GM23338 (cell line): ENCODE data around the gene SH3BP4. TPM values are rescaled to one million over a fixed set of nuclear protein-coding genes. Genes with fewer than 3 reads are reported as not detected.

Experiments used
- ATAC-seq: fragments of 200-7000 bp; cut with Tn5 transposase; 3 replicates; pipeline ENCODE4 v1.9.1; 2020
- DNase-seq: peaks from one replicate; pipeline ENCODE4 v3.0.0-alpha.2; 2015; ENCODE audit warnings: low spot score
- H2AFZ ChIP-seq: fragments of 200-600 bp; sonication (generic); 2 replicates; pipeline ENCODE4 v1.8.0; 2016; ENCODE audit warnings: antibody characterized with exemption, mild to moderate bottlenecking, moderate library complexity
- H3F3A ChIP-seq: fragments of 200-600 bp; sonication (generic); replicated peaks from 2 replicates; pipeline ENCODE4 v1.8.0; 2017; ENCODE audit warnings: antibody characterized with exemption, mixed run types, low read depth
- H3K27ac ChIP-seq: fragments of 200-600 bp; sonication (generic); 2 replicates; pipeline ENCODE4 v1.6.1; 2016; ENCODE audit warnings: low read depth
- H3K27me3 ChIP-seq: fragments of 200-600 bp; sonication (generic); 2 replicates; pipeline ENCODE4 v1.8.0; 2016; ENCODE audit warnings: mild to moderate bottlenecking, mixed run types, moderate library complexity; ENCODE audit not compliant: insufficient read depth
- H3K36me3 ChIP-seq: fragments of 200-600 bp; sonication (generic); 2 replicates; pipeline ENCODE4 v1.8.0; 2016; ENCODE audit warnings: mild to moderate bottlenecking; ENCODE audit not compliant: insufficient read depth
- H3K4me1 ChIP-seq: fragments of 200-600 bp; sonication (generic); 2 replicates; pipeline ENCODE4 v1.8.0; 2016; ENCODE audit warnings: mild to moderate bottlenecking, moderate library complexity; ENCODE audit not compliant: insufficient read depth
- H3K4me2 ChIP-seq: fragments of 200-600 bp; sonication (generic); 2 replicates; pipeline ENCODE4 v1.7.1; 2017; ENCODE audit warnings: mixed run types
- H3K4me3 ChIP-seq: fragments of 200-600 bp; sonication (generic); 2 replicates; pipeline ENCODE4 v1.6.1; 2016; ENCODE audit warnings: mixed run types
- H3K79me2 ChIP-seq: fragments of 200-600 bp; sonication (generic); replicated peaks from 2 replicates; pipeline ENCODE4 v1.8.0; 2017; ENCODE audit warnings: mild to moderate bottlenecking; ENCODE audit not compliant: insufficient read depth
- H3K9me2 ChIP-seq: fragments of 200-600 bp; sonication (generic); 2 replicates; pipeline ENCODE4 v1.8.0; 2017; ENCODE audit not compliant: insufficient read depth
- H4K20me1 ChIP-seq: fragments of 200-600 bp; sonication (generic); replicated peaks from 2 replicates; pipeline ENCODE4 v1.8.0; 2017; ENCODE audit warnings: mild to moderate bottlenecking; ENCODE audit not compliant: insufficient read depth
- H3K27ac Mint-ChIP-seq: 2 replicates; pipeline ENCODE4 v1.8.0; 2020; ENCODE audit warnings: inconsistent platforms, mild to moderate bottlenecking, moderate library complexity, mixed read lengths
- H3K27me3 Mint-ChIP-seq: 3 replicates; pipeline ENCODE4 v1.8.0; 2022; ENCODE audit warnings: low read depth, mild to moderate bottlenecking, moderate library complexity, mixed read lengths, inconsistent platforms; ENCODE audit not compliant: insufficient read depth, poor library complexity
- H3K36me3 Mint-ChIP-seq: 3 replicates; pipeline ENCODE4 v1.8.0; 2021; ENCODE audit warnings: low read depth, mild to moderate bottlenecking, inconsistent platforms, moderate library complexity, mixed read lengths
- H3K4me1 Mint-ChIP-seq: 3 replicates; pipeline ENCODE4 v1.8.0; 2020; ENCODE audit warnings: mild to moderate bottlenecking, inconsistent platforms, mixed read lengths
- H3K4me3 Mint-ChIP-seq: 3 replicates; pipeline ENCODE4 v1.8.0; 2021; ENCODE audit warnings: moderate library complexity, mild to moderate bottlenecking, inconsistent platforms, mixed read lengths
- H3K9me3 Mint-ChIP-seq: 3 replicates; pipeline ENCODE4 v1.8.0; 2020; ENCODE audit warnings: moderate library complexity, mild to moderate bottlenecking, inconsistent platforms, mixed read lengths
- EZH2phosphoT487 ChIP-seq: fragments of 200-600 bp; sonication (generic); IDR thresholded peaks from one replicate; pipeline ENCODE4 v1.8.1; 2018; ENCODE audit warnings: antibody characterized with exemption; ENCODE audit not compliant: unreplicated experiment
- JUNB ChIP-seq: IDR thresholded peaks from one replicate; pipeline ENCODE4 v1.6.1; 2016; ENCODE audit warnings: antibody characterized with exemption; ENCODE audit not compliant: unreplicated experiment
- NANOG ChIP-seq: IDR thresholded peaks from 2 replicates; pipeline ENCODE4 v1.6.1; 2016; ENCODE audit warnings: antibody characterized with exemption, borderline replicate concordance
- STAT1 ChIP-seq: IDR thresholded peaks from one replicate; pipeline ENCODE4 v1.6.1; 2016; ENCODE audit warnings: antibody characterized with exemption; ENCODE audit not compliant: unreplicated experiment
- ZNF331 ChIP-seq: fragments of 250-450 bp; sonication (Bioruptor Pico); IDR thresholded peaks from 2 replicates; pipeline ENCODE4 v1.5.0; 2020; ENCODE audit warnings: low read depth, mild to moderate bottlenecking, moderate library complexity
- polyA plus RNA-seq: library from polyadenylated mRNA; unstranded; fragments of >200 nt; fragmentation: Nextera tagmentation; extraction: Ambion mirVana; gene quantifications from 2 replicates; pipeline ENCODE4 v1.2.1, GENCODE V29; 2016
- total RNA-seq: library from RNA; depleted of rRNA; stranded (reverse); fragments of >200 nt; shearing (Covaris generic); gene quantifications from 2 replicates; pipeline ENCODE4 v1.2.3, GENCODE V29; 2014
- TF ChIP-seq, protein P1 (sequence below): fragments of 250-450 bp; sonication (Bioruptor Pico); IDR thresholded peaks from 2 replicates; pipeline ENCODE4 v1.5.0; 2020; ENCODE audit warnings: mild to moderate bottlenecking, moderate library complexity
- TF ChIP-seq, protein P2 (sequence below): IDR thresholded peaks from 2 replicates; pipeline ENCODE4 v1.6.1; 2016; ENCODE audit warnings: antibody characterized with exemption
- TF ChIP-seq, protein P3 (sequence below): IDR thresholded peaks from one replicate; pipeline ENCODE4 v1.6.1; 2018; ENCODE audit warnings: antibody characterized with exemption; ENCODE audit not compliant: unreplicated experiment
- TF ChIP-seq, protein P4 (sequence below), 2 experiments: fragments of 200-600 bp in 1 of 2; sonication (generic) in 1 of 2; conservative IDR thresholded peaks; 2 replicates each; pipeline versions ENCODE4 v1.5.1 to v1.6.1; 2016 to 2017; ENCODE audit warnings: antibody characterized with exemption in 2 of 2, low read depth in 2 of 2, mild to moderate bottlenecking in 2 of 2, moderate library complexity in 1 of 2

The SH3BP4 gene
- total and polyA plus RNA-seq, 2 experiments from 2014 or later, result 15.6 to 50.9 TPM

GRCh38 chr2:235045336-235045972 is 93.6 kb downstream of the SH3BP4 start:
- H3K4me1 Mint-ChIP-seq, result 0 out of 3 replicates have a peak, but pooled peaks cover 1% of the 10 kb centered on the region
- H3K4me1 ChIP-seq, result no peaks in the 10 kb centered on the region
- H3K9me2 ChIP-seq, result no peaks in the 10 kb centered on the region
- no peaks in the 10 kb centered on the region for H3F3A ChIP-seq
- H3K79me2 ChIP-seq, result peaks cover 59% of the 10 kb centered on the region
- H3K36me3 ChIP-seq, result peaks cover 18% of the 10 kb centered on the region; the same call in 1 of the 2 replicates
- peaks cover 23% of the 10 kb centered on the region for H4K20me1 ChIP-seq
- no peak overlapping the region for H3K4me3 ChIP-seq
- no peak overlapping the region for H3K4me3 Mint-ChIP-seq
- DNase-seq (no peak), ATAC-seq (no peak)
- H3K4me2 ChIP-seq, result no peak overlapping the region
- H3K27me3 Mint-ChIP-seq, result peaks cover 8% of the 10 kb centered on the region
- H3K27ac ChIP-seq, result no peak overlapping the region
- no peaks in the 10 kb centered on the region for H3K27me3 ChIP-seq
- H3K27ac Mint-ChIP-seq, result no peak overlapping the region
- H3K9me3 Mint-ChIP-seq, result no peaks in the 10 kb centered on the region
- TF ChIP-seq, protein P1, sequence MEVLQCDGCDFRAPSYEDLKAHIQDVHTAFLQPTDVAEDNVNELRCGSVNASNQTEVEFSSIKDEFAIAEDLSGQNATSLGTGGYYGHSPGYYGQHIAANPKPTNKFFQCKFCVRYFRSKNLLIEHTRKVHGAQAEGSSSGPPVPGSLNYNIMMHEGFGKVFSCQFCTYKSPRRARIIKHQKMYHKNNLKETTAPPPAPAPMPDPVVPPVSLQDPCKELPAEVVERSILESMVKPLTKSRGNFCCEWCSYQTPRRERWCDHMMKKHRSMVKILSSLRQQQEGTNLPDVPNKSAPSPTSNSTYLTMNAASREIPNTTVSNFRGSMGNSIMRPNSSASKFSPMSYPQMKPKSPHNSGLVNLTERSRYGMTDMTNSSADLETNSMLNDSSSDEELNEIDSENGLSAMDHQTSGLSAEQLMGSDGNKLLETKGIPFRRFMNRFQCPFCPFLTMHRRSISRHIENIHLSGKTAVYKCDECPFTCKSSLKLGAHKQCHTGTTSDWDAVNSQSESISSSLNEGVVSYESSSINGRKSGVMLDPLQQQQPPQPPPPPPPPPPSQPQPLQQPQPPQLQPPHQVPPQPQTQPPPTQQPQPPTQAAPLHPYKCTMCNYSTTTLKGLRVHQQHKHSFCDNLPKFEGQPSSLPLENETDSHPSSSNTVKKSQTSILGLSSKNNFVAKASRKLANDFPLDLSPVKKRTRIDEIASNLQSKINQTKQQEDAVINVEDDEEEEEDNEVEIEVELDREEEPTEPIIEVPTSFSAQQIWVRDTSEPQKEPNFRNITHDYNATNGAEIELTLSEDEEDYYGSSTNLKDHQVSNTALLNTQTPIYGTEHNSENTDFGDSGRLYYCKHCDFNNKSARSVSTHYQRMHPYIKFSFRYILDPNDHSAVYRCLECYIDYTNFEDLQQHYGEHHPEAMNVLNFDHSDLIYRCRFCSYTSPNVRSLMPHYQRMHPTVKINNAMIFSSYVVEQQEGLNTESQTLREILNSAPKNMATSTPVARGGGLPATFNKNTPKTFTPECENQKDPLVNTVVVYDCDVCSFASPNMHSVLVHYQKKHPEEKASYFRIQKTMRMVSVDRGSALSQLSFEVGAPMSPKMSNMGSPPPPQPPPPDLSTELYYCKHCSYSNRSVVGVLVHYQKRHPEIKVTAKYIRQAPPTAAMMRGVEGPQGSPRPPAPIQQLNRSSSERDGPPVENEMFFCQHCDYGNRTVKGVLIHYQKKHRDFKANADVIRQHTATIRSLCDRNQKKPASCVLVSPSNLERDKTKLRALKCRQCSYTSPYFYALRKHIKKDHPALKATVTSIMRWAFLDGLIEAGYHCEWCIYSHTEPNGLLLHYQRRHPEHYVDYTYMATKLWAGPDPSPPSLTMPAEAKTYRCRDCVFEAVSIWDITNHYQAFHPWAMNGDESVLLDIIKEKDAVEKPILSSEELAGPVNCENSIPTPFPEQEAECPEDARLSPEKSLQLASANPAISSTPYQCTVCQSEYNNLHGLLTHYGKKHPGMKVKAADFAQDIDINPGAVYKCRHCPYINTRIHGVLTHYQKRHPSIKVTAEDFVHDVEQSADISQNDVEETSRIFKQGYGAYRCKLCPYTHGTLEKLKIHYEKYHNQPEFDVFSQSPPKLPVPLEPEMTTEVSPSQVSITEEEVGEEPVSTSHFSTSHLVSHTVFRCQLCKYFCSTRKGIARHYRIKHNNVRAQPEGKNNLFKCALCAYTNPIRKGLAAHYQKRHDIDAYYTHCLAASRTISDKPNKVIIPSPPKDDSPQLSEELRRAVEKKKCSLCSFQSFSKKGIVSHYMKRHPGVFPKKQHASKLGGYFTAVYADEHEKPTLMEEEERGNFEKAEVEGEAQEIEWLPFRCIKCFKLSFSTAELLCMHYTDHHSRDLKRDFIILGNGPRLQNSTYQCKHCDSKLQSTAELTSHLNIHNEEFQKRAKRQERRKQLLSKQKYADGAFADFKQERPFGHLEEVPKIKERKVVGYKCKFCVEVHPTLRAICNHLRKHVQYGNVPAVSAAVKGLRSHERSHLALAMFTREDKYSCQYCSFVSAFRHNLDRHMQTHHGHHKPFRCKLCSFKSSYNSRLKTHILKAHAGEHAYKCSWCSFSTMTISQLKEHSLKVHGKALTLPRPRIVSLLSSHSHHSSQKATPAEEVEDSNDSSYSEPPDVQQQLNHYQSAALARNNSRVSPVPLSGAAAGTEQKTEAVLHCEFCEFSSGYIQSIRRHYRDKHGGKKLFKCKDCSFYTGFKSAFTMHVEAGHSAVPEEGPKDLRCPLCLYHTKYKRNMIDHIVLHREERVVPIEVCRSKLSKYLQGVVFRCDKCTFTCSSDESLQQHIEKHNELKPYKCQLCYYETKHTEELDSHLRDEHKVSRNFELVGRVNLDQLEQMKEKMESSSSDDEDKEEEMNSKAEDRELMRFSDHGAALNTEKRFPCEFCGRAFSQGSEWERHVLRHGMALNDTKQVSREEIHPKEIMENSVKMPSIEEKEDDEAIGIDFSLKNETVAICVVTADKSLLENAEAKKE (CRISPR knock-in tag), result no peak
- TF ChIP-seq, protein P2, sequence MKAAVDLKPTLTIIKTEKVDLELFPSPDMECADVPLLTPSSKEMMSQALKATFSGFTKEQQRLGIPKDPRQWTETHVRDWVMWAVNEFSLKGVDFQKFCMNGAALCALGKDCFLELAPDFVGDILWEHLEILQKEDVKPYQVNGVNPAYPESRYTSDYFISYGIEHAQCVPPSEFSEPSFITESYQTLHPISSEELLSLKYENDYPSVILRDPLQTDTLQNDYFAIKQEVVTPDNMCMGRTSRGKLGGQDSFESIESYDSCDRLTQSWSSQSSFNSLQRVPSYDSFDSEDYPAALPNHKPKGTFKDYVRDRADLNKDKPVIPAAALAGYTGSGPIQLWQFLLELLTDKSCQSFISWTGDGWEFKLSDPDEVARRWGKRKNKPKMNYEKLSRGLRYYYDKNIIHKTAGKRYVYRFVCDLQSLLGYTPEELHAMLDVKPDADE, result no peak
- TF ChIP-seq, protein P3, sequence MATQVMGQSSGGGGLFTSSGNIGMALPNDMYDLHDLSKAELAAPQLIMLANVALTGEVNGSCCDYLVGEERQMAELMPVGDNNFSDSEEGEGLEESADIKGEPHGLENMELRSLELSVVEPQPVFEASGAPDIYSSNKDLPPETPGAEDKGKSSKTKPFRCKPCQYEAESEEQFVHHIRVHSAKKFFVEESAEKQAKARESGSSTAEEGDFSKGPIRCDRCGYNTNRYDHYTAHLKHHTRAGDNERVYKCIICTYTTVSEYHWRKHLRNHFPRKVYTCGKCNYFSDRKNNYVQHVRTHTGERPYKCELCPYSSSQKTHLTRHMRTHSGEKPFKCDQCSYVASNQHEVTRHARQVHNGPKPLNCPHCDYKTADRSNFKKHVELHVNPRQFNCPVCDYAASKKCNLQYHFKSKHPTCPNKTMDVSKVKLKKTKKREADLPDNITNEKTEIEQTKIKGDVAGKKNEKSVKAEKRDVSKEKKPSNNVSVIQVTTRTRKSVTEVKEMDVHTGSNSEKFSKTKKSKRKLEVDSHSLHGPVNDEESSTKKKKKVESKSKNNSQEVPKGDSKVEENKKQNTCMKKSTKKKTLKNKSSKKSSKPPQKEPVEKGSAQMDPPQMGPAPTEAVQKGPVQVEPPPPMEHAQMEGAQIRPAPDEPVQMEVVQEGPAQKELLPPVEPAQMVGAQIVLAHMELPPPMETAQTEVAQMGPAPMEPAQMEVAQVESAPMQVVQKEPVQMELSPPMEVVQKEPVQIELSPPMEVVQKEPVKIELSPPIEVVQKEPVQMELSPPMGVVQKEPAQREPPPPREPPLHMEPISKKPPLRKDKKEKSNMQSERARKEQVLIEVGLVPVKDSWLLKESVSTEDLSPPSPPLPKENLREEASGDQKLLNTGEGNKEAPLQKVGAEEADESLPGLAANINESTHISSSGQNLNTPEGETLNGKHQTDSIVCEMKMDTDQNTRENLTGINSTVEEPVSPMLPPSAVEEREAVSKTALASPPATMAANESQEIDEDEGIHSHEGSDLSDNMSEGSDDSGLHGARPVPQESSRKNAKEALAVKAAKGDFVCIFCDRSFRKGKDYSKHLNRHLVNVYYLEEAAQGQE, result no peak
- no peak for TF ChIP-seq ZNF331 (CRISPR knock-in tag)
- no peak for TF ChIP-seq JUNB
- no peak for TF ChIP-seq EZH2phosphoT487
- no peak for TF ChIP-seq STAT1
- no peak for TF ChIP-seq NANOG
- TF ChIP-seq, protein P4, sequence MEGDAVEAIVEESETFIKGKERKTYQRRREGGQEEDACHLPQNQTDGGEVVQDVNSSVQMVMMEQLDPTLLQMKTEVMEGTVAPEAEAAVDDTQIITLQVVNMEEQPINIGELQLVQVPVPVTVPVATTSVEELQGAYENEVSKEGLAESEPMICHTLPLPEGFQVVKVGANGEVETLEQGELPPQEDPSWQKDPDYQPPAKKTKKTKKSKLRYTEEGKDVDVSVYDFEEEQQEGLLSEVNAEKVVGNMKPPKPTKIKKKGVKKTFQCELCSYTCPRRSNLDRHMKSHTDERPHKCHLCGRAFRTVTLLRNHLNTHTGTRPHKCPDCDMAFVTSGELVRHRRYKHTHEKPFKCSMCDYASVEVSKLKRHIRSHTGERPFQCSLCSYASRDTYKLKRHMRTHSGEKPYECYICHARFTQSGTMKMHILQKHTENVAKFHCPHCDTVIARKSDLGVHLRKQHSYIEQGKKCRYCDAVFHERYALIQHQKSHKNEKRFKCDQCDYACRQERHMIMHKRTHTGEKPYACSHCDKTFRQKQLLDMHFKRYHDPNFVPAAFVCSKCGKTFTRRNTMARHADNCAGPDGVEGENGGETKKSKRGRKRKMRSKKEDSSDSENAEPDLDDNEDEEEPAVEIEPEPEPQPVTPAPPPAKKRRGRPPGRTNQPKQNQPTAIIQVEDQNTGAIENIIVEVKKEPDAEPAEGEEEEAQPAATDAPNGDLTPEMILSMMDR (conservative IDR thresholded peaks at IDR 0.05; ENCODE audit: low read depth in 2 of 2), result no peak
- H3K36me3 Mint-ChIP-seq, result peaks cover 41% of the 10 kb centered on the region
- H2AFZ ChIP-seq, result no peak overlapping the region
